Neural progenitor cell (in vitro differentiated cells): ENCODE data around the gene SLC9A5.

Source experiments
- EZH2 ChIP-seq: fragments of 200-600 bp; sonication (generic); IDR thresholded peaks from 2 replicates; pipeline ENCODE4 v1.6.1; 2017; ENCODE audit warnings: antibody characterized with exemption, mild to moderate bottlenecking, moderate library complexity
- EZH2phosphoT487 ChIP-seq: fragments of 200-600 bp; sonication (generic); IDR thresholded peaks from 2 replicates; pipeline ENCODE4 v1.6.1; 2017; ENCODE audit warnings: antibody characterized with exemption
- TF ChIP-seq, protein P1 (sequence below): fragments of 200-600 bp; sonication (generic); IDR thresholded peaks from 2 replicates; pipeline ENCODE4 v1.5.1; 2017; ENCODE audit warnings: antibody characterized with exemption, mild to moderate bottlenecking

DNA sequence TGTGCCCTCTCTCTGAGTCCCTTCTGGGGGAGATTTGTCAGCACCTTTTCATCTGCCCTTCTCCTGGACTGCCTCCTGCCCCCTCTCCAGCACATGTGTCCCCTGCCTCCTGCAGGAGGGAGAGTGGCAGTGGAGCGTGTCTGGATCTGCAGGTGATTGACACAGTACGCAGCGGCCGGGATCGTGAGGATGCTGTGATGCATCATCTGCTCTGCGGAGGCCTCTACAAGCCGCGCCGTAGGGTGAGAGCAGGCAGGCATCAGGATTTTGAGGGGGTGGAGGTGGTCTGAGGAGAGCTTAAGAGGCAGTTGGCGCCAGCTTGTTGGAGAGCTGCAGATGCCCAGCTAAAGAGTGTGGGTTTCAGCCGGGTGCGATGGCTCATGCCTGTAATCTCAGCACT is 10.9 kb downstream of the SLC9A5 start:
- TF ChIP-seq, protein P1, sequence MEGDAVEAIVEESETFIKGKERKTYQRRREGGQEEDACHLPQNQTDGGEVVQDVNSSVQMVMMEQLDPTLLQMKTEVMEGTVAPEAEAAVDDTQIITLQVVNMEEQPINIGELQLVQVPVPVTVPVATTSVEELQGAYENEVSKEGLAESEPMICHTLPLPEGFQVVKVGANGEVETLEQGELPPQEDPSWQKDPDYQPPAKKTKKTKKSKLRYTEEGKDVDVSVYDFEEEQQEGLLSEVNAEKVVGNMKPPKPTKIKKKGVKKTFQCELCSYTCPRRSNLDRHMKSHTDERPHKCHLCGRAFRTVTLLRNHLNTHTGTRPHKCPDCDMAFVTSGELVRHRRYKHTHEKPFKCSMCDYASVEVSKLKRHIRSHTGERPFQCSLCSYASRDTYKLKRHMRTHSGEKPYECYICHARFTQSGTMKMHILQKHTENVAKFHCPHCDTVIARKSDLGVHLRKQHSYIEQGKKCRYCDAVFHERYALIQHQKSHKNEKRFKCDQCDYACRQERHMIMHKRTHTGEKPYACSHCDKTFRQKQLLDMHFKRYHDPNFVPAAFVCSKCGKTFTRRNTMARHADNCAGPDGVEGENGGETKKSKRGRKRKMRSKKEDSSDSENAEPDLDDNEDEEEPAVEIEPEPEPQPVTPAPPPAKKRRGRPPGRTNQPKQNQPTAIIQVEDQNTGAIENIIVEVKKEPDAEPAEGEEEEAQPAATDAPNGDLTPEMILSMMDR = no peak
- no peak for TF ChIP-seq EZH2
- TF ChIP-seq EZH2phosphoT487 = no peak
